ENCODE data around the gene SEC16A. TPM values are rescaled to one million over a fixed set of nuclear protein-coding genes. Genes with fewer than 3 reads are reported as not detected.

SEC16A gene
- total and polyA plus RNA-seq, 8 donors, result 51.2 to 79.5 (median 61.3) TPM

GRCh38 chr9:136453326-136453725 lies 29.5 kb downstream of the SEC16A start:
- Histone ChIP-seq H3K27me3 (no peaks in the 10 kb centered on the region), H3K36me3 (peaks cover 0 to 98% of the 10 kb centered on the region in 2 donors), H3K9me3 (no peaks in the 10 kb centered on the region), H3K4me1 (no peaks in the 10 kb centered on the region), H3K27ac (no peak overlapping the region), H3K4me3 (no peak overlapping the region)
- DNase-seq (no peak), ATAC-seq (no peak)
- intact Hi-C loops (cut with DNase I), result no loop called here
- TF ChIP-seq CTCF (IDR thresholded peaks at IDR 0.05), result no peak

- peaks cover 0 to 97% of the 10 kb centered on the region in 2 donors for H3K36me3 ChIP-seq
These were observed 31.5 kb downstream of the SEC16A start for GRCh38 chr9:136451221-136451877.

GRCh38 chr9:136448655-136449054 lies 34.2 kb downstream of the SEC16A start:
- Histone ChIP-seq H3K9me3 (no peaks in the 10 kb centered on the region), H3K4me3 (no peak overlapping the region), H3K27ac (no peak overlapping the region), H3K36me3 (peaks cover 0 to 97% of the 10 kb centered on the region in 2 donors), H3K27me3 (no peaks in the 10 kb centered on the region), H3K4me1 (no peaks in the 10 kb centered on the region)
- ATAC-seq (no peak), DNase-seq (no peak)
- intact Hi-C loops (cut with DNase I), result no loop called here
- no peak for TF ChIP-seq CTCF (IDR thresholded peaks at IDR 0.05)

More at GRCh38 chr9:136451221-136451877, 31.5 kb downstream of the SEC16A start:
- ATAC-seq (no peak), DNase-seq (no peak)
- Histone ChIP-seq H3K27me3 (no peaks in the 10 kb centered on the region), H3K9me3 (no peaks in the 10 kb centered on the region), H3K4me1 (no peaks in the 10 kb centered on the region), H3K27ac (no peak overlapping the region), H3K4me3 (no peak overlapping the region)
- TF ChIP-seq CTCF (IDR thresholded peaks at IDR 0.05), result no peak
- intact Hi-C loops (cut with DNase I), result no loop called here

GRCh38 chr9:136447173-136447778 lies 35.6 kb downstream of the SEC16A start:
- H3K27me3 ChIP-seq, result no peaks in the 10 kb centered on the region
- intact Hi-C loops (cut with DNase I), result no loop called here
- ATAC-seq, result no peak
- no peaks in the 10 kb centered on the region for H3K4me1 ChIP-seq
- H3K27ac ChIP-seq, result no peak overlapping the region
- no peaks in the 10 kb centered on the region for H3K9me3 ChIP-seq
- DNase-seq, result no peak
- H3K36me3 ChIP-seq, result peaks cover 0 to 97% of the 10 kb centered on the region in 2 donors
- H3K4me3 ChIP-seq, result no peak overlapping the region
- no peak for TF ChIP-seq CTCF (IDR thresholded peaks at IDR 0.05)

- no peak for TF ChIP-seq CTCF (IDR thresholded peaks at IDR 0.05)
- H3K27me3 ChIP-seq, result no peaks in the 10 kb centered on the region
- DNase-seq (no peak), ATAC-seq (no peak)
- intact Hi-C loops (cut with DNase I), result no loop called here
- H3K9me3 ChIP-seq, result no peaks in the 10 kb centered on the region
- peaks cover 0 to 97% of the 10 kb centered on the region in 2 donors for H3K36me3 ChIP-seq
- H3K4me3 ChIP-seq, result no peak overlapping the region
- no peak overlapping the region for H3K27ac ChIP-seq
- H3K4me1 ChIP-seq, result no peaks in the 10 kb centered on the region
These were observed 37.0 kb downstream of the SEC16A start for GRCh38 chr9:136445799-136446198.

Data from left lung (tissue), 10 donors.